ENCODE results near the gene CPEB3.
"Not testable (repeated sequence)": the region's sequence is repeated elsewhere in the genome, so short reads cannot be mapped to it uniquely, and the experiment has no call there.

The CPEB3 gene

DNA sequence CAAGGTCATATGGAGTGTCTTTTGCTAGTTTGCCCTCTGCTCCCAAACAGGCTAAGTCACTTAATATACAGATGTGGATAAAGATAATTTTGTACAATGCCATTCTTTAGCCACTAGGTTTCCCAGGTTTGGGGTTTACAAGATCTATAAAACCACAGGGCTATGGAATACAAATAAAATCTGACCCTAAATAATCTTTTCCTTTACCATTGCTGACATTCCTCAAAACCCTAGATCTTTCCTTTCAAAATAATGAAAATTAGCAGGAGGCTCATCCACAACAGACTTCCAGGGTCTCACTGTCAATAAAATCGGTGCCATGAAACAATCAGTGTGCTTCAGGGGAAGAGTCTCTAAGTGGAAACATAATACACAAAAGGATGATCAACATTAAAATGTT is 148.4 kb downstream of the CPEB3 start:
- Histone ChIP-seq H2AFZ (ENCODE audit: low read depth, low read length) (no peak overlapping the region), H3K14ac (ENCODE audit: low read length in 2 of 2) (no peak overlapping the region), H2BK120ac (ENCODE audit: low read depth, low read length) (no peak overlapping the region), H3K27me3 (ENCODE audit: control insufficient read depth in 1 of 2, insufficient read depth in 1 of 2, low read length in 2 of 2) (no peaks in the 10 kb centered on the region), H3K9me3 (ENCODE audit: control insufficient read depth, low read length) (no peaks in the 10 kb centered on the region), H2AK5ac (ENCODE audit: low read length, severe bottlenecking) (no peak overlapping the region), H3K9ac (ENCODE audit: low read length) (no peak overlapping the region), H2BK5ac (ENCODE audit: low read depth, low read length, poor library complexity, severe bottlenecking) (no peak overlapping the region), H3K4me3 (ENCODE audit: insufficient read depth in 1 of 2, low read depth in 1 of 2, low read length in 2 of 2) (no peak overlapping the region), H3K18ac (ENCODE audit: low read depth in 1 of 2, low read length in 2 of 2) (no peak overlapping the region), H3K4me2 (ENCODE audit: low read length, poor library complexity, severe bottlenecking) (no peak overlapping the region), H3K23ac (ENCODE audit: low read length in 2 of 2) (no peak overlapping the region), H2BK12ac (ENCODE audit: low read length in 2 of 2) (no peak overlapping the region), H4K8ac (ENCODE audit: low read length) (no peak overlapping the region), H3K27ac (ENCODE audit: low read length, poor library complexity, severe bottlenecking) (no peak overlapping the region), H3K79me1 (replicated peaks; ENCODE audit: low read length, poor library complexity, severe bottlenecking) (no peaks in the 10 kb centered on the region), H3K4ac (ENCODE audit: low read depth in 1 of 2, low read length in 2 of 2) (no peak overlapping the region), H2BK15ac (ENCODE audit: low read depth, poor library complexity, severe bottlenecking) (no peak overlapping the region), H3K36me3 (ENCODE audit: control insufficient read depth in 1 of 2, insufficient read depth in 2 of 2, low read depth in 1 of 2, low read length in 2 of 2) (no peaks in the 10 kb centered on the region), H4K91ac (ENCODE audit: low read length) (no peak overlapping the region), H3K4me1 (ENCODE audit: control insufficient read depth, insufficient read depth, low read depth, low read length) (no peaks in the 10 kb centered on the region)
- no CpG with 5 or more reads among the region's 1 CpG for WGBS
- DNase-seq, result no peak

DNA sequence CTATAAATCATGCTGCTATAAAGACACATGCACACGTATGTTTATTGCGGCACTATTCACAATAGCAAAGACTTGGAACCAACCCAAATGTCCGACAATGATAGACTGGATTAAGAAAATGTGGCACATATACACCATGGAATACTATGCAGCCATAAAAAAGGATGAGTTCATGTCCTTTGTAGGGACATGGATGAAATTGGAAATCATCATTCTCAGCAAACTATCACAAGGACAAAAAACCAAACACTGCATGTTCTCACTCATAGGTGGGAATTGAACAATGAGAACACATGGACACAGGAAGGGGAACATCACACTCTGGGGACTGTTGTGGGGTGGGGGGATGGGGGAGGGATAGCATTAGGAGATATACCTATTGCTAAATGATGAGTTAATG is 149.7 kb downstream of the CPEB3 start:
- H3K23ac ChIP-seq (ENCODE audit: low read length in 2 of 2); H2AFZ ChIP-seq (ENCODE audit: low read depth, low read length); H3K9me3 ChIP-seq (ENCODE audit: control insufficient read depth, low read length); H3K4me3 ChIP-seq (ENCODE audit: insufficient read depth in 1 of 2, low read depth in 1 of 2, low read length in 2 of 2); H3K4me2 ChIP-seq (ENCODE audit: low read length, poor library complexity, severe bottlenecking); H3K14ac ChIP-seq (ENCODE audit: low read length in 2 of 2); H2BK15ac ChIP-seq (ENCODE audit: low read depth, poor library complexity, severe bottlenecking); H2BK5ac ChIP-seq (ENCODE audit: low read depth, low read length, poor library complexity, severe bottlenecking); H2BK120ac ChIP-seq (ENCODE audit: low read depth, low read length); H4K91ac ChIP-seq (ENCODE audit: low read length); H4K8ac ChIP-seq (ENCODE audit: low read length); DNase-seq; H2BK12ac ChIP-seq (ENCODE audit: low read length in 2 of 2); H3K27me3 ChIP-seq (ENCODE audit: control insufficient read depth in 1 of 2, insufficient read depth in 1 of 2, low read length in 2 of 2); H3K79me1 ChIP-seq (replicated peaks; ENCODE audit: low read length, poor library complexity, severe bottlenecking); H2AK5ac ChIP-seq (ENCODE audit: low read length, severe bottlenecking); H3K27ac ChIP-seq (ENCODE audit: low read length, poor library complexity, severe bottlenecking); H3K18ac ChIP-seq (ENCODE audit: low read depth in 1 of 2, low read length in 2 of 2); H3K9ac ChIP-seq (ENCODE audit: low read length); H3K4ac ChIP-seq (ENCODE audit: low read depth in 1 of 2, low read length in 2 of 2); H3K4me1 ChIP-seq (ENCODE audit: control insufficient read depth, insufficient read depth, low read depth, low read length); H3K36me3 ChIP-seq (ENCODE audit: control insufficient read depth in 1 of 2, insufficient read depth in 2 of 2, low read depth in 1 of 2, low read length in 2 of 2): not testable (repeated sequence)
- no CpG with 5 or more reads among the region's 3 CpGs for WGBS

DNA sequence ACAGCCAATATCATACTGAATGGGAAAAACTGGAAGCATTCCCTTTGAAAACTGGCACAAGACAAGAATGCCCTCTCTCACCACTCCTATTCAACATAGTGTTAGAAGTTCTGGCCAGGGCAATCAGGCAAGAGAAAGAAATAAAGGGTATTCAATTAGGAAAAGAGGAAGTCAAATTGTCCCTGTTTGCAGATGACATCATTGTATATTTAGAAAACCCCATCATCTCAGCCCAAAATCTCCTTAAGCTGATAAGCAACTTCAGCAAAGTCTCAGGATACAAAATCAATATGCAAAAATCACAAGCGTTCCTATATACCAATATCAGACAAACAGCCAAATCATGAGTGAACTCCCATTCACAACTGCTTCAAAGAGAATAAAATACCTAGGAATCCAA is 156.8 kb downstream of the CPEB3 start:
- not testable (repeated sequence) for H3K79me1 ChIP-seq (replicated peaks; ENCODE audit: low read length, poor library complexity, severe bottlenecking); H3K4me2 ChIP-seq (ENCODE audit: low read length, poor library complexity, severe bottlenecking); H3K14ac ChIP-seq (ENCODE audit: low read length in 2 of 2); H2BK120ac ChIP-seq (ENCODE audit: low read depth, low read length); H2AK5ac ChIP-seq (ENCODE audit: low read length, severe bottlenecking); H3K18ac ChIP-seq (ENCODE audit: low read depth in 1 of 2, low read length in 2 of 2); H2AFZ ChIP-seq (ENCODE audit: low read depth, low read length); H3K27ac ChIP-seq (ENCODE audit: low read length, poor library complexity, severe bottlenecking); H3K4me1 ChIP-seq (ENCODE audit: control insufficient read depth, insufficient read depth, low read depth, low read length); H3K4me3 ChIP-seq (ENCODE audit: insufficient read depth in 1 of 2, low read depth in 1 of 2, low read length in 2 of 2); H3K9ac ChIP-seq (ENCODE audit: low read length); H3K9me3 ChIP-seq (ENCODE audit: control insufficient read depth, low read length); H2BK15ac ChIP-seq (ENCODE audit: low read depth, poor library complexity, severe bottlenecking); H3K27me3 ChIP-seq (ENCODE audit: control insufficient read depth in 1 of 2, insufficient read depth in 1 of 2, low read length in 2 of 2); H2BK12ac ChIP-seq (ENCODE audit: low read length in 2 of 2); DNase-seq; H3K36me3 ChIP-seq (ENCODE audit: control insufficient read depth in 1 of 2, insufficient read depth in 2 of 2, low read depth in 1 of 2, low read length in 2 of 2); H2BK5ac ChIP-seq (ENCODE audit: low read depth, low read length, poor library complexity, severe bottlenecking); H3K23ac ChIP-seq (ENCODE audit: low read length in 2 of 2); H4K91ac ChIP-seq (ENCODE audit: low read length); H4K8ac ChIP-seq (ENCODE audit: low read length); H3K4ac ChIP-seq (ENCODE audit: low read depth in 1 of 2, low read length in 2 of 2)
- WGBS, result no CpG with 5 or more reads among the region's 1 CpG

DNA sequence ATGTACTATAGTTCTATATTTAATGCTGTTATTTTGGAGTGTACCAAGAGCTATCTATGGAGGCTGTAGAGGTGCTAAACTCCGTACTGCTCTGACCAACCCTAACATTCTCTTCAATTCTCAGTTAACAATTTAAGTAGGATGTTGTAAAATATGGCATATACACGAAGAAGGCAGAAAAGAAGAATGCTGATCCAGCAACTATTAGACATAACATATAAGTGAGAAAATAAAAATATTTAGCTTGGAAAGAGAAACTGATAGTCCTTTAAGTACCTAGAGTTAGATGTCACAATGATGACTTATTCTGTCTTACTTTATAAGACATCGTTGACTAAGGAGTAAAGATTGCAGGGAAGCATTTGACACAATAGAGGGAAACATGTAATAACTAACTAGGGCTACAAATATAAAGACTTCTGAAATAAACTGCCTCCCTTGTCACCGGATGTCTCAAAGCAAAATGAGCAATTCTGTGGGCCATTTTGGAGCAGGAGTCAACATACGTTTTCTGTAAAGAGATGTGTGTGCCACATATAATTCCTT is 159.5 kb downstream of the CPEB3 start:
- Histone ChIP-seq H2BK5ac (ENCODE audit: low read depth, low read length, poor library complexity, severe bottlenecking) (no peak overlapping the region), H3K14ac (ENCODE audit: low read length in 2 of 2) (no peak overlapping the region), H2BK120ac (ENCODE audit: low read depth, low read length) (no peak overlapping the region), H3K4ac (ENCODE audit: low read depth in 1 of 2, low read length in 2 of 2) (no peak overlapping the region), H2AK5ac (ENCODE audit: low read length, severe bottlenecking) (no peak overlapping the region), H3K27ac (ENCODE audit: low read length, poor library complexity, severe bottlenecking) (no peak overlapping the region), H3K4me3 (ENCODE audit: insufficient read depth in 1 of 2, low read depth in 1 of 2, low read length in 2 of 2) (no peak overlapping the region), H3K36me3 (ENCODE audit: control insufficient read depth in 1 of 2, insufficient read depth in 2 of 2, low read depth in 1 of 2, low read length in 2 of 2) (no peaks in the 10 kb centered on the region), H3K4me2 (ENCODE audit: low read length, poor library complexity, severe bottlenecking) (no peak overlapping the region), H3K18ac (ENCODE audit: low read depth in 1 of 2, low read length in 2 of 2) (no peak overlapping the region), H3K23ac (ENCODE audit: low read length in 2 of 2) (no peak overlapping the region), H4K91ac (ENCODE audit: low read length) (no peak overlapping the region), H2BK15ac (ENCODE audit: low read depth, poor library complexity, severe bottlenecking) (no peak overlapping the region), H2AFZ (ENCODE audit: low read depth, low read length) (no peak overlapping the region), H3K9ac (ENCODE audit: low read length) (no peak overlapping the region), H4K8ac (ENCODE audit: low read length) (no peak overlapping the region), H3K27me3 (ENCODE audit: control insufficient read depth in 1 of 2, insufficient read depth in 1 of 2, low read length in 2 of 2) (no peaks in the 10 kb centered on the region), H2BK12ac (ENCODE audit: low read length in 2 of 2) (no peak overlapping the region), H3K79me1 (replicated peaks; ENCODE audit: low read length, poor library complexity, severe bottlenecking) (no peaks in the 10 kb centered on the region), H3K9me3 (ENCODE audit: control insufficient read depth, low read length) (no peaks in the 10 kb centered on the region), H3K4me1 (ENCODE audit: control insufficient read depth, insufficient read depth, low read depth, low read length) (no peaks in the 10 kb centered on the region)
- WGBS, result 100% methylated on average over 2 of the region's 5 CpGs
- no peak for DNase-seq

Measured in mesenchymal stem cell (in vitro differentiated cells and primary cell).